IPS-NIHi7 (cell line): Measurements from ENCODE around the gene SMPD3.

ENCODE experiments used
- DNase-seq: peaks from one replicate; pipeline ENCODE4 v3.0.0; 2012; ENCODE audit warnings: mixed read lengths; ENCODE audit errors: extremely low spot score

The SMPD3 gene

GRCh38 chr16:68434624-68435210 is 13.6 kb downstream of the SMPD3 start:
- no peak for DNase-seq

GRCh38 chr16:68433316-68433715 is 15.0 kb downstream of the SMPD3 start:
- DNase-seq = no peak

- no peak for DNase-seq
Observed at GRCh38 chr16:68432701-68433100, 15.6 kb downstream of the SMPD3 start.

- no peak for DNase-seq
Observed at GRCh38 chr16:68429076-68429854, 19.0 kb downstream of the SMPD3 start.

- no peak for DNase-seq
Observed at GRCh38 chr16:68427649-68428303, 20.5 kb downstream of the SMPD3 start.

GRCh38 chr16:68426347-68426652 is 22.0 kb downstream of the SMPD3 start:
- no peak for DNase-seq

- DNase-seq = no peak
Observed at GRCh38 chr16:68425498-68426346, 22.6 kb downstream of the SMPD3 start.

GRCh38 chr16:68423771-68424170 is 24.5 kb downstream of the SMPD3 start:
- DNase-seq = no peak

- DNase-seq = no peak
Observed at GRCh38 chr16:68422396-68422960, 25.8 kb downstream of the SMPD3 start.

GRCh38 chr16:68421076-68421475 is 27.2 kb downstream of the SMPD3 start:
- no peak for DNase-seq

- DNase-seq = no peak
Observed at GRCh38 chr16:68420366-68420942, 27.9 kb downstream of the SMPD3 start.

- DNase-seq = no peak
Observed at GRCh38 chr16:68417711-68418301, 30.5 kb downstream of the SMPD3 start.

- DNase-seq = no peak
Observed at GRCh38 chr16:68416057-68417046, 32.0 kb downstream of the SMPD3 start.

GRCh38 chr16:68414581-68414980 is 33.7 kb downstream of the SMPD3 start:
- no peak for DNase-seq

- no peak for DNase-seq
Observed at GRCh38 chr16:68412061-68412460, 36.2 kb downstream of the SMPD3 start.

GRCh38 chr16:68411086-68411485 is 37.2 kb downstream of the SMPD3 start:
- DNase-seq = no peak

- no peak for DNase-seq
Observed at GRCh38 chr16:68408967-68409366, 39.3 kb downstream of the SMPD3 start.

GRCh38 chr16:68408428-68408827 is 39.9 kb downstream of the SMPD3 start:
- DNase-seq = no peak

- DNase-seq = no peak
Observed at GRCh38 chr16:68406458-68407152, 41.7 kb downstream of the SMPD3 start.
